ENCODE measurements around the gene GID8. TPM values are rescaled to one million over a fixed set of nuclear protein-coding genes. Genes with fewer than 3 reads are reported as not detected.

The GID8 gene
- total RNA-seq, 4 donors from 2014 or later = 23.4 to 33.4 (median 29.7) TPM

DNA sequence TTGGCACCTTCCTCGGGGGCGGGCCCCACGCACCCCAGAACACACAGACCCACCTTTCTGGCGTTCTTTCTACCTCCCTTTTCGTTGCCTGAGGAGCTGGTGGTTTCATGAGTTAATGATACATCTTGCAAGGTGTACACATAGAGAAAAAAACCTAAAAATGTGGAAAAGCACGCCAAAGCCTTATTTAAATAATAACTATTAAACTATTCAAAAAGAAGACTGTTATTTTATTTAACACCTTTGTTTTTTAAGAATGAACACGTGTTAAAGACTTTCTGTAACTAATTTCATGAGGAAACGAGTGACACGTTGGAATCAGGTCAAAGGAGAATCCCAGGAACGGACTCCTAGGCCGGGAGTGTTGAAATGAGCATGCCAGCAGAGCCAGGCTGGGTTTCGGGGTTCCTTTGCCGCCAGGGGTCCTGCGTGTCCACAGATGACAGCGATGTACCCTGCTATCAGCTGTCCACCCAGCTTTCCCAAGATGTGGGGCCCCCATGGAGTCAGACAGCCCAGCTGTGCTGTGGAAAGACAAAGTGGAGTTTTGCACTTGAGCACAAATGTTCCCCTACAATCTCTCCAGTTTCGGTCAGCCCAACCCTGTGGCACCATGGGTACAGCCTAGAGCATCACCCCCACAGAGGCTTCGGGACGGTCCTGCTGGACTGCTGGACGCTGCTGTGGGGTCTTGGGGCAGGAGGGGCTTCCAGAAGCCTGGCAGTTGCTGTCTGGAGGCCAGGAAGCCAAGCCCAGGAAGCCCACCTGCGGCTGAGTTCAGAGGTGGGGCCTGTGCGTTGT is 30.6 kb downstream of the GID8 start:
- Histone ChIP-seq H3K36me3 (peaks cover 0 to 20% (median 0%) of the 10 kb centered on the region in 3 donors), H3K4me1 (peaks cover 0 to 14% (median 6%) of the 10 kb centered on the region in 4 donors), H3K27me3 (peaks cover 0 to 43% of the 10 kb centered on the region in 2 donors), H3K9me3 (no peaks in the 10 kb centered on the region), H3K4me3 (no peak overlapping the region), H3K27ac (no peak overlapping the region)
- TF ChIP-seq EP300 (IDR thresholded peaks at IDR 0.05) = no peak
- TF ChIP-seq POLR2A (IDR thresholded peaks at IDR 0.05) = no peak
- TF ChIP-seq, protein P1, sequence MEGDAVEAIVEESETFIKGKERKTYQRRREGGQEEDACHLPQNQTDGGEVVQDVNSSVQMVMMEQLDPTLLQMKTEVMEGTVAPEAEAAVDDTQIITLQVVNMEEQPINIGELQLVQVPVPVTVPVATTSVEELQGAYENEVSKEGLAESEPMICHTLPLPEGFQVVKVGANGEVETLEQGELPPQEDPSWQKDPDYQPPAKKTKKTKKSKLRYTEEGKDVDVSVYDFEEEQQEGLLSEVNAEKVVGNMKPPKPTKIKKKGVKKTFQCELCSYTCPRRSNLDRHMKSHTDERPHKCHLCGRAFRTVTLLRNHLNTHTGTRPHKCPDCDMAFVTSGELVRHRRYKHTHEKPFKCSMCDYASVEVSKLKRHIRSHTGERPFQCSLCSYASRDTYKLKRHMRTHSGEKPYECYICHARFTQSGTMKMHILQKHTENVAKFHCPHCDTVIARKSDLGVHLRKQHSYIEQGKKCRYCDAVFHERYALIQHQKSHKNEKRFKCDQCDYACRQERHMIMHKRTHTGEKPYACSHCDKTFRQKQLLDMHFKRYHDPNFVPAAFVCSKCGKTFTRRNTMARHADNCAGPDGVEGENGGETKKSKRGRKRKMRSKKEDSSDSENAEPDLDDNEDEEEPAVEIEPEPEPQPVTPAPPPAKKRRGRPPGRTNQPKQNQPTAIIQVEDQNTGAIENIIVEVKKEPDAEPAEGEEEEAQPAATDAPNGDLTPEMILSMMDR (IDR thresholded peaks at IDR 0.05) = no peak
- DNase-seq (ENCODE audit: low spot score in 2 of 2) = no peak
- 76 to 79% methylated on average over 17 to 21 of the region's 21 CpGs for WGBS, 2 donors

DNA sequence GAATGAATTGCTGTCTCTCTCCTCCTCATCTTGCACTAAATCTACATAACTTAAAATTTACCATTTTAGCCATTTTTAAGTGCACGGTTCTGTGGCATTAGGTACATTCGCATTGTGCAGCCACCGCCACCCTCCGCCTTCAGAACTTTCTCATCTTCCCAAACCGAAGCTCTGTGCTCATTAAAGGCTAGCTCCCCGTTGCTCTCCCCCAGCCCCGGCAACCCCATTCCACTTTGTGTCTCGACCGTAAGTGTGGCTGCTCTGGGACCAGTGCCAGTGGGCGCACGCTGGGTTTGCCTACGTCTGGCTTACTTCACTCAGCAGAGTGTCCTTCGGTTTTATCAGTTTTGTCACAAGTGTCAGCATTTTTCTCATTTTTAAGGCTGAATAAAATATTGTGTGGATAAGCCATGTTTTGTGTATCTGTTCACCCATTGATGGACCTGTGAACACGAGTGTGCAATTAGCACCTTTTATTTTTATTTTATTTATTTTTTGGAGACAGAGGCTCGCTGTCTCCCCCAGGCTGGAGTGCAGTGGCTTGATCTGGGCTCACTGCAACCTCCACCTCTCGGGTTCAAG is 31.3 kb downstream of the GID8 start:
- 57 to 58% methylated on average over 16 of the region's 16 CpGs for WGBS, 2 donors

DNA sequence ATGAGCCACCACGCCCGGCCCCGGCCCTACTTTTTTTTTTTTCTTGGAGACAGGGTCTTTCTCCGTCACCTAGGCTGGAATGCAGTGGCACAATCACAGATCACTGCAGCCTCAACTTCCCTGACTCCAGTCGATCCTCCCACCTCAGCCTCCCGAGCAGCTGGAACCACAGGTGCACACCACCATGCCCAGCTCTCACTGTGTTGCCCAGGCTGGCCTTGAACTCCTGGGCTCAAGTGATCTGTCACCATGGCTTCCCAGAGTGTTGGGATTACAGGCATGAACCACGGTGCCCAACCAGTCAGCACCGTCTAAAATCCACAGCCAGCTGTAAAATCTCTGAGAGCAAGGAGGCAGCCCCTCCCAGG is 32.0 kb downstream of the GID8 start:
- no peak overlapping the region for H3K4me3 ChIP-seq
- no peak for TF ChIP-seq EP300 (IDR thresholded peaks at IDR 0.05)
- TF ChIP-seq, protein P1 (IDR thresholded peaks at IDR 0.05) = no peak
- TF ChIP-seq POLR2A (IDR thresholded peaks at IDR 0.05) = no peak
- peaks cover 0 to 7% (median 0%) of the 10 kb centered on the region in 3 donors for H3K36me3 ChIP-seq
- 83 to 85% methylated on average over 8 of the region's 8 CpGs for WGBS, 2 donors
- H3K27me3 ChIP-seq = peaks cover 2 to 56% of the 10 kb centered on the region in 2 donors
- no peaks in the 10 kb centered on the region for H3K9me3 ChIP-seq
- peaks cover 0 to 19% (median 6%) of the 10 kb centered on the region in 4 donors for H3K4me1 ChIP-seq
- no peak for DNase-seq (ENCODE audit: low spot score in 2 of 2)
- H3K27ac ChIP-seq = no peak overlapping the region

More for the DNA sequence above, 31.3 kb downstream of the GID8 start:
- DNase-seq (ENCODE audit: low spot score in 2 of 2) = no peak
- H3K36me3 ChIP-seq = peaks cover 0 to 13% (median 0%) of the 10 kb centered on the region in 3 donors
- no peaks in the 10 kb centered on the region for H3K9me3 ChIP-seq
- peaks cover 0 to 49% of the 10 kb centered on the region in 2 donors for H3K27me3 ChIP-seq
- H3K4me3 ChIP-seq = no peak overlapping the region
- H3K27ac ChIP-seq = no peak overlapping the region
- TF ChIP-seq POLR2A (IDR thresholded peaks at IDR 0.05) (no peak), EP300 (IDR thresholded peaks at IDR 0.05) (no peak)
- TF ChIP-seq, protein P1 (IDR thresholded peaks at IDR 0.05) = no peak
- peaks cover 0 to 17% (median 6%) of the 10 kb centered on the region in 4 donors for H3K4me1 ChIP-seq

GRCh38 chr20:62970307-62971210 is 32.6 kb downstream of the GID8 start:
- Histone ChIP-seq H3K27me3 (peaks cover 2 to 62% of the 10 kb centered on the region in 2 donors), H3K27ac (no peak overlapping the region), H3K4me1 (peaks cover 0 to 19% (median 6%) of the 10 kb centered on the region in 4 donors), H3K36me3 (peaks cover 0 to under 1% (median 0%) of the 10 kb centered on the region in 3 donors), H3K4me3 (no peak overlapping the region), H3K9me3 (no peaks in the 10 kb centered on the region)
- WGBS, 2 donors = 41 to 55% methylated on average over 11 to 17 of the region's 33 CpGs
- no peak for TF ChIP-seq EP300 (IDR thresholded peaks at IDR 0.05)
- TF ChIP-seq, protein P1 (IDR thresholded peaks at IDR 0.05) = no peak
- no peak for TF ChIP-seq POLR2A (IDR thresholded peaks at IDR 0.05)
- no peak for DNase-seq (ENCODE audit: low spot score in 2 of 2)
